ENCODE results near the gene DGKH.

- no peak for TF ChIP-seq EZH2 (IDR thresholded peaks at IDR 0.05; ENCODE audit: borderline replicate concordance, low read length)
- TF ChIP-seq, protein P1, sequence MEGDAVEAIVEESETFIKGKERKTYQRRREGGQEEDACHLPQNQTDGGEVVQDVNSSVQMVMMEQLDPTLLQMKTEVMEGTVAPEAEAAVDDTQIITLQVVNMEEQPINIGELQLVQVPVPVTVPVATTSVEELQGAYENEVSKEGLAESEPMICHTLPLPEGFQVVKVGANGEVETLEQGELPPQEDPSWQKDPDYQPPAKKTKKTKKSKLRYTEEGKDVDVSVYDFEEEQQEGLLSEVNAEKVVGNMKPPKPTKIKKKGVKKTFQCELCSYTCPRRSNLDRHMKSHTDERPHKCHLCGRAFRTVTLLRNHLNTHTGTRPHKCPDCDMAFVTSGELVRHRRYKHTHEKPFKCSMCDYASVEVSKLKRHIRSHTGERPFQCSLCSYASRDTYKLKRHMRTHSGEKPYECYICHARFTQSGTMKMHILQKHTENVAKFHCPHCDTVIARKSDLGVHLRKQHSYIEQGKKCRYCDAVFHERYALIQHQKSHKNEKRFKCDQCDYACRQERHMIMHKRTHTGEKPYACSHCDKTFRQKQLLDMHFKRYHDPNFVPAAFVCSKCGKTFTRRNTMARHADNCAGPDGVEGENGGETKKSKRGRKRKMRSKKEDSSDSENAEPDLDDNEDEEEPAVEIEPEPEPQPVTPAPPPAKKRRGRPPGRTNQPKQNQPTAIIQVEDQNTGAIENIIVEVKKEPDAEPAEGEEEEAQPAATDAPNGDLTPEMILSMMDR (IDR thresholded peaks at IDR 0.05; ENCODE audit: low read length), result no peak
These were observed 53.6 kb downstream of the DGKH start for GRCh38 chr13:42101821-42102585.
